Measurements from ENCODE around the gene SLC2A9.

The SLC2A9 gene

GRCh38 chr4:9980898-9981297 lies 40.4 kb downstream of the SLC2A9 start:
- H3K27me3 ChIP-seq (ENCODE audit: insufficient read depth, low read length), result no peaks in the 10 kb centered on the region
- no peak overlapping the region for H3K9ac ChIP-seq (ENCODE audit: low read length)
- H3K4ac ChIP-seq (ENCODE audit: low read depth, low read length), result no peak overlapping the region
- no peaks in the 10 kb centered on the region for H3K79me1 ChIP-seq (ENCODE audit: low read length)
- H3K27ac ChIP-seq (ENCODE audit: low read depth, low read length), result no peak overlapping the region
- no peak overlapping the region for H3K14ac ChIP-seq (ENCODE audit: low read length)
- H3K4me1 ChIP-seq (ENCODE audit: control insufficient read depth in 1 of 2, insufficient read depth in 2 of 2, low read length in 2 of 2), result no peaks in the 10 kb centered on the region
- no peak for DNase-seq
- H3K79me2 ChIP-seq (ENCODE audit: control insufficient read depth, insufficient read depth, low read length, poor library complexity), result no peaks in the 10 kb centered on the region
- no peak overlapping the region for H2BK5ac ChIP-seq (ENCODE audit: low read depth, low read length, poor library complexity)
- no peak overlapping the region for H4K91ac ChIP-seq (ENCODE audit: low read depth, low read length)
- H4K8ac ChIP-seq (ENCODE audit: low read depth, low read length), result no peak overlapping the region
- WGBS (ENCODE audit: extremely low coverage, insufficient coverage, insufficient read length), result no CpG with 5 or more reads among the region's 5 CpGs
- no peak overlapping the region for H3K18ac ChIP-seq (ENCODE audit: low read length)
- H4K12ac ChIP-seq (ENCODE audit: low read depth, low read length), result no peak overlapping the region
- H2AFZ ChIP-seq (ENCODE audit: insufficient read depth, low read length, poor library complexity), result no peak overlapping the region
- H3K9me3 ChIP-seq (ENCODE audit: insufficient read depth, low read depth, low read length), result no peaks in the 10 kb centered on the region
- H2AK5ac ChIP-seq (ENCODE audit: low read length), result no peak overlapping the region
- no peak overlapping the region for H3K23ac ChIP-seq (ENCODE audit: low read length)
- no peak overlapping the region for H3K4me2 ChIP-seq (ENCODE audit: low read length)
- no peak overlapping the region for H2BK120ac ChIP-seq (ENCODE audit: insufficient read depth, low read length, poor library complexity)
- no peak overlapping the region for H2BK12ac ChIP-seq (ENCODE audit: low read length)
- no peaks in the 10 kb centered on the region for H3K36me3 ChIP-seq (ENCODE audit: control insufficient read depth in 1 of 2, insufficient read depth in 2 of 2, low read length in 2 of 2)
- H3K4me3 ChIP-seq (ENCODE audit: low read depth, low read length), result no peak overlapping the region

- Histone ChIP-seq H3K9ac (ENCODE audit: low read length) (no peak overlapping the region), H4K12ac (ENCODE audit: low read depth, low read length) (no peak overlapping the region), H3K4me2 (ENCODE audit: low read length) (no peak overlapping the region), H2AK5ac (ENCODE audit: low read length) (no peak overlapping the region), H3K14ac (ENCODE audit: low read length) (no peak overlapping the region), H3K23ac (ENCODE audit: low read length) (no peak overlapping the region), H2BK12ac (ENCODE audit: low read length) (no peak overlapping the region), H3K4ac (ENCODE audit: low read depth, low read length) (no peak overlapping the region), H3K27ac (ENCODE audit: low read depth, low read length) (no peak overlapping the region), H4K8ac (ENCODE audit: low read depth, low read length) (no peak overlapping the region), H2BK5ac (ENCODE audit: low read depth, low read length, poor library complexity) (no peak overlapping the region), H3K36me3 (ENCODE audit: control insufficient read depth in 1 of 2, insufficient read depth in 2 of 2, low read length in 2 of 2) (no peaks in the 10 kb centered on the region), H3K4me3 (ENCODE audit: low read depth, low read length) (no peak overlapping the region), H3K27me3 (ENCODE audit: insufficient read depth, low read length) (no peaks in the 10 kb centered on the region), H3K79me2 (ENCODE audit: control insufficient read depth, insufficient read depth, low read length, poor library complexity) (no peaks in the 10 kb centered on the region), H3K9me3 (ENCODE audit: insufficient read depth, low read depth, low read length) (no peaks in the 10 kb centered on the region), H2AFZ (ENCODE audit: insufficient read depth, low read length, poor library complexity) (no peak overlapping the region), H3K4me1 (ENCODE audit: control insufficient read depth in 1 of 2, insufficient read depth in 2 of 2, low read length in 2 of 2) (no peaks in the 10 kb centered on the region), H3K18ac (ENCODE audit: low read length) (no peak overlapping the region), H2BK120ac (ENCODE audit: insufficient read depth, low read length, poor library complexity) (no peak overlapping the region), H4K91ac (ENCODE audit: low read depth, low read length) (no peak overlapping the region), H3K79me1 (ENCODE audit: low read length) (no peaks in the 10 kb centered on the region)
- no CpG with 5 or more reads among the region's 10 CpGs for WGBS (ENCODE audit: extremely low coverage, insufficient coverage, insufficient read length)
- no peak for DNase-seq
Measured at GRCh38 chr4:9979101-9979701, 42.1 kb downstream of the SLC2A9 start.

- H3K79me1 ChIP-seq (ENCODE audit: low read length), result no peaks in the 10 kb centered on the region
- no peak overlapping the region for H4K12ac ChIP-seq (ENCODE audit: low read depth, low read length)
- no peak overlapping the region for H3K27ac ChIP-seq (ENCODE audit: low read depth, low read length)
- no peak overlapping the region for H3K4ac ChIP-seq (ENCODE audit: low read depth, low read length)
- H2BK120ac ChIP-seq (ENCODE audit: insufficient read depth, low read length, poor library complexity), result no peak overlapping the region
- no peaks in the 10 kb centered on the region for H3K27me3 ChIP-seq (ENCODE audit: insufficient read depth, low read length)
- no peak overlapping the region for H2BK5ac ChIP-seq (ENCODE audit: low read depth, low read length, poor library complexity)
- no peak overlapping the region for H3K4me3 ChIP-seq (ENCODE audit: low read depth, low read length)
- no peaks in the 10 kb centered on the region for H3K9me3 ChIP-seq (ENCODE audit: insufficient read depth, low read depth, low read length)
- no CpG with 5 or more reads among the region's 11 CpGs for WGBS (ENCODE audit: extremely low coverage, insufficient coverage, insufficient read length)
- H3K79me2 ChIP-seq (ENCODE audit: control insufficient read depth, insufficient read depth, low read length, poor library complexity), result no peaks in the 10 kb centered on the region
- no peak overlapping the region for H2AFZ ChIP-seq (ENCODE audit: insufficient read depth, low read length, poor library complexity)
- no peak overlapping the region for H3K14ac ChIP-seq (ENCODE audit: low read length)
- no peak overlapping the region for H4K91ac ChIP-seq (ENCODE audit: low read depth, low read length)
- no peak for DNase-seq
- no peak overlapping the region for H3K9ac ChIP-seq (ENCODE audit: low read length)
- H4K8ac ChIP-seq (ENCODE audit: low read depth, low read length), result no peak overlapping the region
- H2AK5ac ChIP-seq (ENCODE audit: low read length), result no peak overlapping the region
- H3K36me3 ChIP-seq (ENCODE audit: control insufficient read depth in 1 of 2, insufficient read depth in 2 of 2, low read length in 2 of 2), result no peaks in the 10 kb centered on the region
- no peak overlapping the region for H3K18ac ChIP-seq (ENCODE audit: low read length)
- no peak overlapping the region for H3K4me2 ChIP-seq (ENCODE audit: low read length)
- H3K4me1 ChIP-seq (ENCODE audit: control insufficient read depth in 1 of 2, insufficient read depth in 2 of 2, low read length in 2 of 2), result no peaks in the 10 kb centered on the region
- no peak overlapping the region for H3K23ac ChIP-seq (ENCODE audit: low read length)
- no peak overlapping the region for H2BK12ac ChIP-seq (ENCODE audit: low read length)
Measured at GRCh38 chr4:9977518-9978031, 43.7 kb downstream of the SLC2A9 start.

- no peak overlapping the region for H2BK12ac ChIP-seq (ENCODE audit: low read length)
- no peak overlapping the region for H2BK5ac ChIP-seq (ENCODE audit: low read depth, low read length, poor library complexity)
- H3K79me1 ChIP-seq (ENCODE audit: low read length), result no peaks in the 10 kb centered on the region
- no peak for DNase-seq
- H3K23ac ChIP-seq (ENCODE audit: low read length), result no peak overlapping the region
- H3K4me1 ChIP-seq (ENCODE audit: control insufficient read depth in 1 of 2, insufficient read depth in 2 of 2, low read length in 2 of 2), result peaks cover 0 to under 1% of the 10 kb centered on the region in 2 experiments
- H3K79me2 ChIP-seq (ENCODE audit: control insufficient read depth, insufficient read depth, low read length, poor library complexity), result no peaks in the 10 kb centered on the region
- H4K8ac ChIP-seq (ENCODE audit: low read depth, low read length), result no peak overlapping the region
- H3K27ac ChIP-seq (ENCODE audit: low read depth, low read length), result no peak overlapping the region
- no peak overlapping the region for H2AK5ac ChIP-seq (ENCODE audit: low read length)
- no peak overlapping the region for H3K4me2 ChIP-seq (ENCODE audit: low read length)
- no peak overlapping the region for H3K18ac ChIP-seq (ENCODE audit: low read length)
- H4K12ac ChIP-seq (ENCODE audit: low read depth, low read length), result no peak overlapping the region
- H3K36me3 ChIP-seq (ENCODE audit: control insufficient read depth in 1 of 2, insufficient read depth in 2 of 2, low read length in 2 of 2), result no peaks in the 10 kb centered on the region
- H3K4me3 ChIP-seq (ENCODE audit: low read depth, low read length), result no peak overlapping the region
- no CpG with 5 or more reads among the region's 2 CpGs for WGBS (ENCODE audit: extremely low coverage, insufficient coverage, insufficient read length)
- H3K14ac ChIP-seq (ENCODE audit: low read length), result no peak overlapping the region
- no peak overlapping the region for H2AFZ ChIP-seq (ENCODE audit: insufficient read depth, low read length, poor library complexity)
- no peaks in the 10 kb centered on the region for H3K27me3 ChIP-seq (ENCODE audit: insufficient read depth, low read length)
- H2BK120ac ChIP-seq (ENCODE audit: insufficient read depth, low read length, poor library complexity), result no peak overlapping the region
- H4K91ac ChIP-seq (ENCODE audit: low read depth, low read length), result no peak overlapping the region
- H3K9me3 ChIP-seq (ENCODE audit: insufficient read depth, low read depth, low read length), result no peaks in the 10 kb centered on the region
- H3K4ac ChIP-seq (ENCODE audit: low read depth, low read length), result no peak overlapping the region
- no peak overlapping the region for H3K9ac ChIP-seq (ENCODE audit: low read length)
Measured at GRCh38 chr4:9976781-9977180, 44.5 kb downstream of the SLC2A9 start.
